Vagina (tissue), 2 donors: ENCODE results near the gene ZMYM3. TPM values are rescaled to one million over a fixed set of nuclear protein-coding genes. Genes with fewer than 3 reads are reported as not detected.
A peak's percentile ranks its signal among the peaks of the same experiment; 100 is the strongest.
"Not testable (repeated sequence)": the region's sequence is repeated elsewhere in the genome, so short reads cannot be mapped to it uniquely, and the experiment has no call there.

Experiments used
- DNase-seq, 2 donors: peaks; one replicate each; pipeline ENCODE4 v3.0.0-alpha.2; 2017; ENCODE audit errors: extremely low spot score in 2 of 2
- H3K27ac ChIP-seq: fragments of 200-600 bp; sonication (generic); one replicate; pipeline ENCODE4 v1.5.1; 2019
- H3K27me3 ChIP-seq: fragments of 200-600 bp; sonication (generic); one replicate; pipeline ENCODE4 v1.5.1; 2019
- H3K36me3 ChIP-seq, 2 donors: fragments of 200-600 bp; sonication (generic); one replicate each; pipeline ENCODE4 v1.5.1; 2017 to 2019
- H3K4me1 ChIP-seq: fragments of 200-600 bp; sonication (generic); one replicate; pipeline ENCODE4 v1.5.1; 2019
- H3K4me3 ChIP-seq, 2 donors: fragments of 200-600 bp; sonication (generic); 1 replicate in 1 of 2; 2 replicates in 1 of 2; pipeline ENCODE4 v1.5.1; 2016 to 2019
- H3K9me3 ChIP-seq: fragments of 200-600 bp; sonication (generic); one replicate; pipeline ENCODE4 v1.5.1; 2019
- CTCF ChIP-seq, 3 experiments: fragments of 450-650 bp in 2 of 3; fragments of 200-600 bp in 1 of 3; sonication (generic) in 1 of 3; IDR thresholded peaks; one replicate each; pipeline ENCODE4 v1.5.1; 2017 to 2019; ENCODE audit warnings: antibody characterized with exemption in 3 of 3, mild to moderate bottlenecking in 2 of 3, moderate library complexity in 2 of 3
- POLR2A ChIP-seq, 2 donors: fragments of 450-650 bp; IDR thresholded peaks; one replicate each; pipeline ENCODE4 v1.6.1; 2017; ENCODE audit warnings: antibody characterized with exemption in 2 of 2, mild to moderate bottlenecking in 2 of 2, moderate library complexity in 2 of 2
- POLR2AphosphoS5 ChIP-seq, 2 donors: sonication (generic); formaldehyde crosslinking; IDR thresholded peaks; one replicate each; pipeline ENCODE4 v1.9.0; 2017; ENCODE audit warnings: antibody characterized with exemption in 2 of 2, mild to moderate bottlenecking in 2 of 2, low read depth in 1 of 2; ENCODE audit not compliant: insufficient read depth in 1 of 2
- intact Hi-C: fragments of 100-400 bp; cut with DNase I; formaldehyde crosslinking; loops from one replicate; pipeline ENCODE4 v1.15.1; 2023
- total RNA-seq: library from RNA; depleted of rRNA; stranded (reverse); fragments of >200 nt; gene quantifications from one replicate; pipeline ENCODE4 v1.2.3, GENCODE V29; 2016

Gene ZMYM3
- total RNA-seq, 1 donor from 2014 or later, result 27.0 TPM

GRCh38 chrX:71282514-71283402 is 28.8 kb upstream of the ZMYM3 start:
- no peaks in the 10 kb centered on the region for H3K36me3 ChIP-seq
- H3K27me3 ChIP-seq, result no peaks in the 10 kb centered on the region
- TF ChIP-seq CTCF (IDR thresholded peaks at IDR 0.05) (no peak), POLR2A (IDR thresholded peaks at IDR 0.05) (no peak), POLR2AphosphoS5 (IDR thresholded peaks at IDR 0.05; ENCODE audit: insufficient read depth in 1 of 2, low read depth in 1 of 2) (no peak)
- H3K4me3 ChIP-seq, result peak overlapping the region; percentile 43 to 65
- no peak for DNase-seq
- intact Hi-C loops, result no loop called here
- peaks cover 10% of the 10 kb centered on the region for H3K4me1 ChIP-seq
- H3K9me3 ChIP-seq, result no peaks in the 10 kb centered on the region
- H3K27ac ChIP-seq, result peak overlapping the region; percentile 85

DNA sequence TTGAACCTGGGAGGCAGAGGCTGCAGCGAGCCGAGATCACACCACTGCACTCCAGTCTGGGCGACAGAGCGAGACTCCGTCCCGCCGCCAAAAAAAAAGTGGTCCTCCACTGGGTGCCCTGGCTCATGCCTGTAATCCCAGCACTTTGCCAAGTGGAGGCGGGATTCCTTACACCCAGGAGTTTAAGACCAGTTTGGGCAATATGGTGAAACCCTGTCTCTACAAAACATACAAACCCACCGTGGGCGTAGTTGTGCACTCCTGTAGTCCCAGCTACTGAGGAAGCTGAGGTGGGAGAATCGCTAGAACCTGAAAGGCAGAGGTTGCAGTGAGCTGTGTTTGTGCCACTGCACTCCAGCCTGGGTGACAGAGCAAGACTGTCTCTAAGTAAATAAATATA is 27.4 kb upstream of the ZMYM3 start:
- H3K4me3 ChIP-seq, intact Hi-C loops, H3K27ac ChIP-seq, H3K36me3 ChIP-seq, H3K27me3 ChIP-seq, H3K9me3 ChIP-seq, DNase-seq: not testable (repeated sequence)
- peaks cover 10% of the 10 kb centered on the region for H3K4me1 ChIP-seq

- DNase-seq, H3K9me3 ChIP-seq, intact Hi-C loops, H3K36me3 ChIP-seq, H3K4me3 ChIP-seq, H3K4me1 ChIP-seq, H3K27ac ChIP-seq, H3K27me3 ChIP-seq: not testable (repeated sequence)
These were observed 18.4 kb upstream of the ZMYM3 start for GRCh38 chrX:71272313-71272712.

DNA sequence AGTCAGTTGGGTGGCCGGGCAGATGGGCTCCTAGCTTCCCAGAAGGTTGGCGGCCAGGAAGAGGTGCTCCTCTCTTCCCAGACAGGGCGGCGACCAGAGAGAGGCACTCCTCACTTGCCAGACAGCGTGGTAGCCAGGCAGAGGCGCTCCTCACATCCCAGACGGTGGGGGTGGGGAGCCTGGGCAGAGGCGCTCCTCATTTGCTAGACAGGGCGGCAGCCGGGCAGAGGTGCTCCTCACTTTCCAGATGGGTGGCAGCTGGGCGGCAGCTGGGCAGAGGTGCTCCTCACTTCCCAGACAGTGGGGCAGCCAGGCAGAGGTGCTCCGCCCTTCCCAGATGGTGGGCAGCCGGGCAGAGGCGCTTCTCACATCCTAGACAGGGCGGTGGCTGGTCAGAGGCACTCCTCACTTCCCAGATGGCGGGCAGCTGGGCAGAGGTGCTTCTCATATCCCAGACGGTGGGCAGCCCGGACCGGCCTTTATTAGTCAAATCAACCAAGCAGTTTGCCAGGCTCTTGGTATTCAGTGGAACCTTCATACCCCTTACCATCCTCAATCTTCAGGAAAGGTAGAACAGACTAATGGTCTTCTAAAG is 16.0 kb upstream of the ZMYM3 start:
- no peak for TF ChIP-seq CTCF (IDR thresholded peaks at IDR 0.05)
- no peak for TF ChIP-seq POLR2A (IDR thresholded peaks at IDR 0.05)
- TF ChIP-seq POLR2AphosphoS5 (IDR thresholded peaks at IDR 0.05; ENCODE audit: insufficient read depth in 1 of 2, low read depth in 1 of 2), result no peak
- intact Hi-C loops, result no loop called here
- Histone ChIP-seq H3K27me3 (no peaks in the 10 kb centered on the region), H3K4me1 (no peaks in the 10 kb centered on the region), H3K9me3 (no peaks in the 10 kb centered on the region), H3K27ac (no peak overlapping the region), H3K4me3 (no peak overlapping the region), H3K36me3 (no peaks in the 10 kb centered on the region)
- DNase-seq, result no peak

DNA sequence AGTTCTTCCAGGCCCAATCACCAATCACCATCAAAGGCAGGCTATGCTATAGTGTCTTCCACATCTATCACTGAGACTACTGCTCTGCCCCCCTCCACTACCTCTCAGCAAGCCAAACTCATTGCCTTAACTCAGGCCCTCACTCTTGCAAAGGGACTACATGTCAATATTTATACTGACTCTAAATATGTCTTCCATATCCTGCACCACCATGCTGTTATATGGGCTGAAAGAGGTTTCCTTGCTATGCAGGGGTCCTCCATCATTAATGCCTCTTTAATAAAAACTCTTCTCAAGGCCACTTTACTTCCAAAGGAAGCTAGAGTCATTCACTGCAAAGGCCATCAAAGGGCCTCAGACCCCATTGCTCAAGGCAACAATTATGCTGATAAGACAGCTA is 14.7 kb upstream of the ZMYM3 start:
- H3K9me3 ChIP-seq, H3K4me1 ChIP-seq, H3K4me3 ChIP-seq, DNase-seq, H3K27ac ChIP-seq, intact Hi-C loops, H3K36me3 ChIP-seq, H3K27me3 ChIP-seq: not testable (repeated sequence)

DNA sequence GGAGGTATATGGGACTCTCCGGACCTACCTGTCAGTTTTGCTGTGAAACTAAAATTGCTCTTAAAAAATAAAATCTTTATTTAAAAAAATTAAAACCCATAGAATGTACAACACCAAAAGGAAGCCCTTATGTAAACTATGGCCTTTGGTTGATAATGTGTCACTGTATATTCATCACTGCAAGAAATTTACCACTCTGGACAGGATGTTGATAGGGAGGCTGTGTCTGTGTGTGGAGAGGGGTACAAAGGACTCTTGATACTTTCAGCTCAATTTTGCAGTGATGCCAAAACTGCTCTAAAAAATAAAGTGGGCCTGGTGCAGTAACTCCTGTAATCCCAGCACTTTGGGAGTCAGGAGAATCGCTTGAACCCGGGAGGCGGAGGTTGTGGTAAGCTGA is 2.9 kb upstream of the ZMYM3 start:
- no peaks in the 10 kb centered on the region for H3K27me3 ChIP-seq
- H3K27ac ChIP-seq, result no peak overlapping the region
- no peak overlapping the region for H3K4me3 ChIP-seq
- H3K36me3 ChIP-seq, result no peaks in the 10 kb centered on the region
- no peak for DNase-seq
- intact Hi-C loops, result no loop called here
- peaks cover 15% of the 10 kb centered on the region for H3K4me1 ChIP-seq
- TF ChIP-seq POLR2A (IDR thresholded peaks at IDR 0.05), result no peak
- TF ChIP-seq CTCF (IDR thresholded peaks at IDR 0.05), result no peak
- TF ChIP-seq POLR2AphosphoS5 (IDR thresholded peaks at IDR 0.05; ENCODE audit: insufficient read depth in 1 of 2, low read depth in 1 of 2), result no peak
- H3K9me3 ChIP-seq, result no peaks in the 10 kb centered on the region
